WTC11 (cell line): ENCODE results near the gene ABHD16B. TPM values are rescaled to one million over a fixed set of nuclear protein-coding genes. Genes with fewer than 3 reads are reported as not detected.

Experiments
- ATAC-seq: fragments of 200-7000 bp; cut with Tn5 transposase; 2 replicates; pipeline ENCODE4 v1.10.0; 2021; ENCODE audit warnings: mild to moderate bottlenecking, moderate library complexity
- CTCF ChIA-PET: fragments of 300-600 bp; sonication (Branson Sonifier 250); formaldehyde crosslinking; loops from one replicate; lab custom pipeline; 2021; ENCODE audit warnings: antibody characterized with exemption; lab: Charles Lee
- POLR2A ChIA-PET: fragments of 350-600 bp; sonication (Branson Sonifier 250); formaldehyde crosslinking; loops from one replicate; lab custom pipeline; 2021; ENCODE audit warnings: antibody characterized with exemption; lab: Charles Lee
- DNase-seq: peaks from one replicate; pipeline ENCODE4 v3.0.0; 2021; ENCODE audit warnings: low spot score
- H3K27ac Mint-ChIP-seq: 2 replicates; pipeline ENCODE4 v1.8.0; 2021; ENCODE audit warnings: mixed read lengths
- H3K27me3 Mint-ChIP-seq: 2 replicates; pipeline ENCODE4 v1.8.0; 2021; ENCODE audit warnings: low read depth, mild to moderate bottlenecking, moderate library complexity, mixed read lengths
- H3K36me3 Mint-ChIP-seq: 2 replicates; pipeline ENCODE4 v1.8.0; 2021; ENCODE audit warnings: mixed read lengths
- H3K4me1 Mint-ChIP-seq: 2 replicates; pipeline ENCODE4 v1.8.0; 2022; ENCODE audit warnings: mixed read lengths
- H3K4me3 Mint-ChIP-seq: 2 replicates; pipeline ENCODE4 v1.8.0; 2021; ENCODE audit warnings: mild to moderate bottlenecking, moderate library complexity, mixed read lengths
- H3K9me3 Mint-ChIP-seq: 2 replicates; pipeline ENCODE4 v1.8.0; 2021; ENCODE audit warnings: mixed read lengths
- AR ChIP-seq: fragments of 250-450 bp; sonication (Bioruptor Pico); IDR thresholded peaks from 2 replicates; pipeline ENCODE4 v1.9.0; 2021; ENCODE audit warnings: mild to moderate bottlenecking
- CREM ChIP-seq: sonication (generic); formaldehyde crosslinking; IDR thresholded peaks from 2 replicates; pipeline ENCODE4 v1.8.1; 2022; ENCODE audit warnings: mild to moderate bottlenecking, missing genetic modification reagents, moderate library complexity
- CTCF ChIP-seq: fragments of 200-600 bp; IDR thresholded peaks from 2 replicates; pipeline ENCODE4 v1.8.0; 2022; ENCODE audit warnings: antibody characterized with exemption
- E2F4 ChIP-seq: sonication (generic); formaldehyde crosslinking; IDR thresholded peaks from 2 replicates; pipeline ENCODE4 v1.8.1; 2022; ENCODE audit warnings: low read depth, mild to moderate bottlenecking, moderate library complexity, missing genetic modification reagents, borderline replicate concordance
- EMX1 ChIP-seq: fragments of 250-450 bp; sonication (Bioruptor Pico); IDR thresholded peaks from 2 replicates; pipeline ENCODE4 v1.8.0; 2021; ENCODE audit warnings: mild to moderate bottlenecking
- FOXP1 ChIP-seq: sonication (generic); formaldehyde crosslinking; IDR thresholded peaks from 2 replicates; pipeline ENCODE4 v1.8.0; 2022; ENCODE audit warnings: missing genetic modification reagents, mild to moderate bottlenecking, moderate library complexity, borderline replicate concordance
- NFATC4 ChIP-seq: fragments of 250-450 bp; sonication (Bioruptor Pico); IDR thresholded peaks from 2 replicates; pipeline ENCODE4 v1.9.0; 2021; ENCODE audit warnings: mild to moderate bottlenecking
- NR1H2 ChIP-seq: sonication (generic); formaldehyde crosslinking; IDR thresholded peaks from 2 replicates; pipeline ENCODE4 v1.9.0; 2021; ENCODE audit warnings: mild to moderate bottlenecking, moderate library complexity, missing genetic modification reagents
- RORB ChIP-seq: fragments of 250-450 bp; sonication (Bioruptor Pico); IDR thresholded peaks from 2 replicates; pipeline ENCODE4 v1.9.0; 2021; ENCODE audit warnings: mild to moderate bottlenecking
- ZNF121 ChIP-seq: sonication (generic); formaldehyde crosslinking; IDR thresholded peaks from 2 replicates; pipeline ENCODE4 v1.8.0; 2023; ENCODE audit warnings: missing genetic modification reagents
- ZNF219 ChIP-seq: sonication (generic); formaldehyde crosslinking; IDR thresholded peaks from 2 replicates; pipeline ENCODE4 v1.8.0; 2023; ENCODE audit warnings: missing genetic modification reagents, mild to moderate bottlenecking, borderline replicate concordance
- ZNF232 ChIP-seq: sonication (generic); formaldehyde crosslinking; IDR thresholded peaks from 2 replicates; pipeline ENCODE4 v1.8.0; 2022; ENCODE audit warnings: mild to moderate bottlenecking, missing genetic modification reagents
- ZNF396 ChIP-seq: fragments of 250-450 bp; sonication (Bioruptor Pico); IDR thresholded peaks from 2 replicates; pipeline ENCODE4 v1.8.0; 2021; ENCODE audit warnings: mild to moderate bottlenecking, moderate library complexity, borderline replicate concordance
- ZNF416 ChIP-seq: fragments of 250-450 bp; sonication (Bioruptor Pico); IDR thresholded peaks from 2 replicates; pipeline ENCODE4 v1.9.0; 2021; ENCODE audit warnings: mild to moderate bottlenecking, inconsistent platforms
- total RNA-seq: library from RNA; stranded (reverse); gene quantifications from 3 replicates; pipeline ENCODE4 v1.2.3, GENCODE V29; 2021
- TF ChIP-seq, protein P1 (sequence below): sonication (generic); formaldehyde crosslinking; IDR thresholded peaks from 2 replicates; pipeline ENCODE4 v1.8.0; 2022; ENCODE audit warnings: mild to moderate bottlenecking, missing genetic modification reagents
- TF ChIP-seq, protein P2 (sequence below): sonication (generic); formaldehyde crosslinking; IDR thresholded peaks from 2 replicates; pipeline ENCODE4 v1.8.0; 2022; ENCODE audit warnings: mild to moderate bottlenecking, missing genetic modification reagents

ABHD16B gene
- total RNA-seq, 1 experiment from 2014 or later, result 0.11 TPM

- ChIA-PET CTCF (interaction anchor here (2.8 kb wide), 1 partner anchor 47 kb away, joined by 11 read pairs; no protein-coding TSS in a partner anchor), POLR2A (no interaction called here)
- H3K27me3 Mint-ChIP-seq, result no peaks in the 10 kb centered on the region
- no peaks in the 10 kb centered on the region for H3K36me3 Mint-ChIP-seq
- peaks cover 14% of the 10 kb centered on the region; the same call in 1 of the 2 replicates for H3K4me1 Mint-ChIP-seq
- no peaks in the 10 kb centered on the region for H3K9me3 Mint-ChIP-seq
- DNase-seq, result no peak
- no peak for TF ChIP-seq AR
- H3K27ac Mint-ChIP-seq, result no peak overlapping the region; the same call in 1 of the 2 replicates
- ATAC-seq, result no peak
- H3K4me3 Mint-ChIP-seq, result no peak overlapping the region
These were observed 39.0 kb upstream of the ABHD16B start for GRCh38 chr20:63822276-63822696.

DNA sequence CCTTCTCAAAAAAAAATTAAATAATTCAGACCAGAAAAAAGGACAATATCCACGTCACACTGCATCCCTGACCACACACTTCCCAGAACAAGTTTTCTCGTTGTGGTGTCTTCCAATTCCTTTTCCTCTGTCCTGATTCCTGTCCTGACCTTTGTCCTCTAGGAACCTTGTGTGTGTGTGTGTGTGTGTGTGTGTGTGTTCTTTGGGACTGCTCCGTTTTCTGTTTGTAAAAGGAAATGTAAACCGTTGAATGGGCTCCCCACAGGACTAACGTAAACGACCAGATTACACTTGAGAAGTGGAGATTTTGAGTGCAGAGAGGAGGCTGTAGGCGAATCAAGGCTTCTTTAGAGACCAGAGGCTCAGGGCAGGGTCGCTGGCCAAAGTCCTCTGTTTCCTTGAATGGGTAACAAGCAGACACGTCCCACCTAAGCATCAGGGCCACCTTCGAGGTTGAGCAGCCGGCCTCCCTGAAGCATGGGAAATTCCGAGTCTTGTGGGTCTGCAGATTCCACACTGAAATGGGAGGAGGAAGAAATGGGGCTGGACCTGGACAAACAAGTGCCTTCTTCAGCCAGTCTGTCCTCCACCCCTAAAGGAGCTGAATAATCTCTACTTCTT is 37.5 kb upstream of the ABHD16B start:
- DNase-seq, result no peak

DNA sequence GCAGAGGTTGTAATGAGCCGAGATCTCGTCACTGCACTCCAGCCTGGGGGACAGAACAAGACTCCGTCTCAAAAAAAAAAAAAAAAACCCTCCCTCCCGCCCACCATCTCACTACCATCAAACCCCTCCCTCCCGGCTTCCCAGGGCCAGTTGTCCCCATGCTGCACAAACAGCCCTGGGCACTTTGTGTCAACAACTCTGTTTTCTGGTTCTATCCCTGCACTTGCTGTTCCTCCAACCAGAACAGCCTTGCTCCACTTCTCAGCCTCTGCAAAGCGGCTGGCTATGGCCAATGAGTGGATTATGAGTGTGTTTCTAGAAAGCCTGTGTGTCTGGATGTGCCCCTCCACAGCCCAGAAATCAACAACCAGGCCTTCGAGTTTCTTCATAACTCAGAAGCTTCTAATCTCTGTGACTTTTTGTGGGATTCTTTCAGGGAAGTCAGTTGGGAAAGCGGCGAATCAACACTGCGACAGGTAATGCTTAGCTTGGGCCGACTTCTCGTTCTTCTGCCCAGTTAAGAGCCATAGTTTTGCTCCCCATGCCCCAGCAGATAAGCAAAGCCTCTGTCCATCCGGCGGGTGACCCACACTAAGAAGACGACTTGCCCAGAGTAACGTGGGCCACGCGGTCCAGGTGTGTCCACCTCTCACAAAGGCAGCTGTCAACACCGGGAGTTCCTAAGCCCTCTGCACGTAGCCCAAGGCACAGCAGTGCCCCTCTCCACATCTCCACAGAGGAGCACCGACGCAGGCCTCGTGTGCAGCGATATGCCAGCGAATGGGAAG is 35.8 kb upstream of the ABHD16B start:
- no peaks in the 10 kb centered on the region for H3K36me3 Mint-ChIP-seq
- no peaks in the 10 kb centered on the region for H3K9me3 Mint-ChIP-seq
- DNase-seq (no peak), ATAC-seq (no peak)
- POLR2A ChIA-PET, result no interaction called here
- peaks cover 22% of the 10 kb centered on the region for H3K27me3 Mint-ChIP-seq
- H3K27ac Mint-ChIP-seq, result peak overlapping the region; percentile 30
- H3K4me1 Mint-ChIP-seq, result peaks cover 28% of the 10 kb centered on the region
- CTCF ChIA-PET, result no interaction called here
- H3K4me3 Mint-ChIP-seq, result no peak overlapping the region
- TF ChIP-seq ZNF232 (CRISPR knock-in tag) (no peak), NR1H2 (CRISPR knock-in tag) (no peak), CREM (CRISPR knock-in tag) (no peak), ZNF416 (no peak), NFATC4 (CRISPR knock-in tag) (no peak), ZNF121 (CRISPR knock-in tag) (no peak), ZNF219 (CRISPR knock-in tag) (no peak)
- TF ChIP-seq, protein P1, sequence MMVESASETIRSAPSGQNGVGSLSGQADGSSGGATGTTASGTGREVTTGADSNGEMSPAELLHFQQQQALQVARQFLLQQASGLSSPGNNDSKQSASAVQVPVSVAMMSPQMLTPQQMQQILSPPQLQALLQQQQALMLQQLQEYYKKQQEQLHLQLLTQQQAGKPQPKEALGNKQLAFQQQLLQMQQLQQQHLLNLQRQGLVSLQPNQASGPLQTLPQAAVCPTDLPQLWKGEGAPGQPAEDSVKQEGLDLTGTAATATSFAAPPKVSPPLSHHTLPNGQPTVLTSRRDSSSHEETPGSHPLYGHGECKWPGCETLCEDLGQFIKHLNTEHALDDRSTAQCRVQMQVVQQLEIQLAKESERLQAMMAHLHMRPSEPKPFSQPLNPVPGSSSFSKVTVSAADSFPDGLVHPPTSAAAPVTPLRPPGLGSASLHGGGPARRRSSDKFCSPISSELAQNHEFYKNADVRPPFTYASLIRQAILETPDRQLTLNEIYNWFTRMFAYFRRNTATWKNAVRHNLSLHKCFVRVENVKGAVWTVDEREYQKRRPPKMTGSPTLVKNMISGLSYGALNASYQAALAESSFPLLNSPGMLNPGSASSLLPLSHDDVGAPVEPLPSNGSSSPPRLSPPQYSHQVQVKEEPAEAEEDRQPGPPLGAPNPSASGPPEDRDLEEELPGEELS (CRISPR knock-in tag), result no peak

More for the DNA sequence above, 37.5 kb upstream of the ABHD16B start:
- Mint-ChIP-seq H3K36me3 (no peaks in the 10 kb centered on the region), H3K4me3 (no peak overlapping the region), H3K27me3 (peaks cover 8% of the 10 kb centered on the region), H3K4me1 (peaks cover 17% of the 10 kb centered on the region), H3K9me3 (no peaks in the 10 kb centered on the region), H3K27ac (no peak overlapping the region)
- TF ChIP-seq NR1H2 (CRISPR knock-in tag) (no peak), RORB (CRISPR knock-in tag) (no peak), ZNF396 (CRISPR knock-in tag) (no peak), EMX1 (CRISPR knock-in tag) (no peak), FOXP1 (no peak), E2F4 (no peak), CTCF (no peak)
- TF ChIP-seq, protein P2, sequence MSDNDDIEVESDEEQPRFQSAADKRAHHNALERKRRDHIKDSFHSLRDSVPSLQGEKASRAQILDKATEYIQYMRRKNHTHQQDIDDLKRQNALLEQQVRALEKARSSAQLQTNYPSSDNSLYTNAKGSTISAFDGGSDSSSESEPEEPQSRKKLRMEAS (CRISPR knock-in tag), result no peak
- CTCF ChIA-PET, result interaction anchor here (0.6 to 0.8 kb wide), 2 partner anchors 24 to 48 kb away, joined by 4 read pairs; no protein-coding TSS in a partner anchor
- ATAC-seq, result no peak
- POLR2A ChIA-PET, result no interaction called here
